MCF 10A (cell line): ENCODE results near the gene BCAS1. TPM values are rescaled to one million over a fixed set of nuclear protein-coding genes. Genes with fewer than 3 reads are reported as not detected.
A peak's percentile ranks its signal among the peaks of the same experiment; 100 is the strongest.

ENCODE experiments used
- BruUV-seq: library from RNA; stranded (reverse); fragments of 400-500 nt; replicated peaks from 2 replicates; lab custom pipeline; 2021; lab: Mats Ljungman, UMichigan
- CTCF ChIA-PET: fragments of 300-600 bp; sonication (Branson Sonifier 250); formaldehyde crosslinking; extraction: SDS; loops from one replicate; lab custom pipeline; 2021; ENCODE audit warnings: antibody characterized with exemption, inconsistent platforms; lab: Yijun Ruan, JAX
- POLR2A ChIA-PET: fragments of 300-600, 350-650 bp; sonication (Branson Sonifier 250); formaldehyde crosslinking; extraction: SDS; loops from one replicate; lab custom pipeline; 2020; ENCODE audit warnings: antibody characterized with exemption, inconsistent platforms; lab: Yijun Ruan, JAX
- DNase-seq: peaks from one replicate; pipeline ENCODE4 v3.0.0-alpha.2; 2018; ENCODE audit not compliant: unreplicated experiment
- H3K27ac Mint-ChIP-seq: one replicate; pipeline ENCODE4 v1.8.0; 2022; ENCODE audit warnings: mild to moderate bottlenecking, low read depth, mixed read lengths; ENCODE audit not compliant: unreplicated experiment
- H3K27me3 Mint-ChIP-seq: one replicate; pipeline ENCODE4 v1.8.0; 2022; ENCODE audit warnings: mixed read lengths; ENCODE audit not compliant: insufficient read depth, unreplicated experiment
- H3K36me3 Mint-ChIP-seq: one replicate; pipeline ENCODE4 v1.8.0; 2022; ENCODE audit warnings: mild to moderate bottlenecking, moderate library complexity, mixed read lengths; ENCODE audit not compliant: insufficient read depth, unreplicated experiment
- H3K4me1 Mint-ChIP-seq: one replicate; pipeline ENCODE4 v1.8.0; 2022; ENCODE audit warnings: mixed read lengths; ENCODE audit not compliant: insufficient read depth, unreplicated experiment
- H3K4me3 Mint-ChIP-seq: one replicate; pipeline ENCODE4 v1.8.0; 2022; ENCODE audit warnings: mild to moderate bottlenecking, moderate library complexity, mixed read lengths; ENCODE audit not compliant: unreplicated experiment
- H3K9me3 Mint-ChIP-seq: one replicate; pipeline ENCODE4 v1.8.0; 2022; ENCODE audit warnings: mixed read lengths; ENCODE audit not compliant: unreplicated experiment
- CTCF ChIP-seq: fragments of 200-600 bp; IDR thresholded peaks from one replicate; pipeline ENCODE4 v1.8.0; 2022; ENCODE audit warnings: antibody characterized with exemption, mild to moderate bottlenecking; ENCODE audit not compliant: unreplicated experiment
- intact Hi-C: fragments of 100-400 bp; cut with micrococcal nuclease; formaldehyde crosslinking; loops from 2 replicates; pipeline ENCODE4 v1.14.1; 2022
- total RNA-seq: library from RNA; stranded (reverse); gene quantifications from 2 replicates; pipeline ENCODE4 v1.2.3, GENCODE V29; 2022

The BCAS1 gene
- total RNA-seq, 1 experiment from 2014 or later = not detected

- Mint-ChIP-seq H3K27ac (peak overlapping the region; percentile 2), H3K27me3 (no peaks in the 10 kb centered on the region), H3K36me3 (no peaks in the 10 kb centered on the region), H3K4me3 (no peak overlapping the region), H3K4me1 (peaks cover 16% of the 10 kb centered on the region), H3K9me3 (no peaks in the 10 kb centered on the region)
- CTCF ChIA-PET = interaction anchor here (0.6 to 1.1 kb wide), 3 partner anchors 51 to 806 kb away, joined by 3 read pairs; no protein-coding TSS in a partner anchor
- intact Hi-C loops = no loop called here
- TF ChIP-seq CTCF = no peak
- BruUV-seq = no TSS peak
- DNase-seq = no peak
- POLR2A ChIA-PET = interaction anchor here (0.7 to 1.4 kb wide), 3 partner anchors 344 to 355 kb away, joined by 3 to 4 read pairs (median 3); no protein-coding TSS in a partner anchor
Measured at GRCh38 chr20:53922901-53923314, 147.5 kb downstream of the BCAS1 start.

- H3K27me3 Mint-ChIP-seq = no peaks in the 10 kb centered on the region
- no peak for DNase-seq
- ChIA-PET POLR2A (interaction anchor here (0.6 kb wide), 1 partner anchor 333 kb away, joined by 3 read pairs; no protein-coding TSS in a partner anchor), CTCF (interaction anchor here (1.1 to 7.6 kb wide), 2 partner anchors 19 to 142 kb away, joined by 3 to 81 read pairs; no protein-coding TSS in a partner anchor)
- no peak for TF ChIP-seq CTCF
- intact Hi-C loops = no loop called here
- no TSS peak for BruUV-seq
- H3K4me1 Mint-ChIP-seq = peaks cover 22% of the 10 kb centered on the region
- no peaks in the 10 kb centered on the region for H3K36me3 Mint-ChIP-seq
- no peak overlapping the region for H3K4me3 Mint-ChIP-seq
- no peak overlapping the region for H3K27ac Mint-ChIP-seq
- H3K9me3 Mint-ChIP-seq = no peaks in the 10 kb centered on the region
Measured at GRCh38 chr20:53921443-53921973, 148.9 kb downstream of the BCAS1 start.

- TF ChIP-seq CTCF = no peak
- POLR2A ChIA-PET = no interaction called here
- Mint-ChIP-seq H3K36me3 (no peaks in the 10 kb centered on the region), H3K9me3 (no peaks in the 10 kb centered on the region), H3K27ac (no peak overlapping the region), H3K4me1 (peaks cover 19% of the 10 kb centered on the region), H3K4me3 (no peak overlapping the region), H3K27me3 (no peaks in the 10 kb centered on the region)
- no TSS peak for BruUV-seq
- intact Hi-C loops = no loop called here
- no peak for DNase-seq
- CTCF ChIA-PET = interaction anchor here (1.1 to 7.6 kb wide), 2 partner anchors 19 to 143 kb away, joined by 3 to 81 read pairs; no protein-coding TSS in a partner anchor
Measured at GRCh38 chr20:53920647-53921245, 149.6 kb downstream of the BCAS1 start.

- Mint-ChIP-seq H3K27ac (no peak overlapping the region), H3K4me3 (no peak overlapping the region), H3K9me3 (no peaks in the 10 kb centered on the region), H3K4me1 (peaks cover 27% of the 10 kb centered on the region), H3K36me3 (no peaks in the 10 kb centered on the region), H3K27me3 (no peaks in the 10 kb centered on the region)
- DNase-seq = no peak
- CTCF ChIA-PET = interaction anchor here (0.5 to 7.6 kb wide), 9 partner anchors 17 to 370 kb away, joined by 3 to 81 read pairs (median 3); no protein-coding TSS in a partner anchor
- no TSS peak for BruUV-seq
- intact Hi-C loops = loop anchor here (5.0 kb wide), 1 partner anchor 148 kb away; no protein-coding TSS in a partner anchor
- POLR2A ChIA-PET = interaction anchor here (0.6 kb wide), 1 partner anchor 341 kb away, joined by 4 read pairs; no protein-coding TSS in a partner anchor
- no peak for TF ChIP-seq CTCF
Measured at GRCh38 chr20:53919886-53920285, 150.5 kb downstream of the BCAS1 start.
